PC-3 (cell line): ENCODE results near the gene FAH. TPM values are rescaled to one million over a fixed set of nuclear protein-coding genes. Genes with fewer than 3 reads are reported as not detected.

Experiments
- ATAC-seq: fragments of 200-7000 bp; cut with Tn5 transposase; 2 replicates; pipeline ENCODE4 v1.9.1; 2020; ENCODE audit warnings: mild to moderate bottlenecking, moderate library complexity
- BruUV-seq: library from RNA; stranded (reverse); fragments of 400-500 nt; replicated peaks from 2 replicates; lab custom pipeline; 2021; lab: Mats Ljungman, UMichigan
- CTCF ChIA-PET: fragments of 300-600 bp; sonication (Branson Sonifier 250); formaldehyde crosslinking; loops from one replicate; lab custom pipeline; 2022; ENCODE audit warnings: antibody characterized with exemption; lab: Charles Lee
- POLR2A ChIA-PET: fragments of 300-600 bp; sonication (Branson Sonifier 250); formaldehyde crosslinking; loops from one replicate; lab custom pipeline; 2022; ENCODE audit warnings: antibody characterized with exemption; ENCODE audit not compliant: unreplicated experiment; lab: Charles Lee
- DNase-seq: peaks from one replicate; pipeline ENCODE4 v3.0.0-alpha.2; 2015
- H2AFZ ChIP-seq: fragments of 300-600 bp; sonication (generic); 2 replicates; pipeline ENCODE4 v1.6.0; 2016; ENCODE audit warnings: antibody characterized with exemption, low read length
- H3F3A ChIP-seq: fragments of 300-600 bp; sonication (generic); one replicate; pipeline ENCODE4 v1.6.0; 2017; ENCODE audit warnings: antibody characterized with exemption, low read length, control low read depth, mild to moderate bottlenecking; ENCODE audit not compliant: unreplicated experiment
- H3K27ac ChIP-seq: fragments of 300-600 bp; sonication (generic); 2 replicates; pipeline ENCODE4 v1.5.1; 2016; ENCODE audit warnings: mild to moderate bottlenecking, low read length
- H3K27me3 ChIP-seq: fragments of 300-600 bp; sonication (generic); 2 replicates; pipeline ENCODE4 v1.6.1; 2016; ENCODE audit warnings: low read length, mixed read lengths
- H3K36me3 ChIP-seq: fragments of 300-600 bp; sonication (generic); 2 replicates; pipeline ENCODE4 v1.6.1; 2016; ENCODE audit warnings: low read depth, mixed run types, low read length, mixed read lengths
- H3K4me1 ChIP-seq: fragments of 300-600 bp; sonication (generic); 2 replicates; pipeline ENCODE4 v1.5.1; 2016; ENCODE audit warnings: low read length; ENCODE audit not compliant: insufficient read depth
- H3K4me2 ChIP-seq: fragments of 300-600 bp; sonication (generic); 2 replicates; pipeline ENCODE4 v1.6.0; 2016; ENCODE audit warnings: low read length
- H3K4me3 ChIP-seq: fragments of 300-600 bp; sonication (generic); 2 replicates; pipeline ENCODE4 v1.5.1; 2016; ENCODE audit warnings: mild to moderate bottlenecking, low read length, mixed read lengths
- H3K79me2 ChIP-seq: fragments of 300-600 bp; sonication (generic); 2 replicates; pipeline ENCODE4 v1.6.1; 2017; ENCODE audit warnings: low read length, mixed read lengths
- H3K9ac ChIP-seq: fragments of 300-600 bp; sonication (generic); 2 replicates; pipeline ENCODE4 v1.6.0; 2016; ENCODE audit warnings: mild to moderate bottlenecking, low read length
- H3K9me2 ChIP-seq: fragments of 300-600 bp; sonication (generic); replicated peaks from 2 replicates; pipeline ENCODE4 v1.6.1; 2016; ENCODE audit warnings: mixed run types, low read length, mixed read lengths
- H3K9me3 ChIP-seq: fragments of 300-600 bp; sonication (generic); 2 replicates; pipeline ENCODE4 v1.6.1; 2016; ENCODE audit warnings: low read length, mixed read lengths
- H4K20me1 ChIP-seq: fragments of 300-600 bp; sonication (generic); 2 replicates; pipeline ENCODE4 v1.6.1; 2016; ENCODE audit warnings: low read length, mixed read lengths
- CTCF ChIP-seq: fragments of 300-600 bp; sonication (generic); conservative IDR thresholded peaks from 2 replicates; pipeline ENCODE4 v1.5.1; 2017; ENCODE audit warnings: antibody characterized with exemption, low read depth, mild to moderate bottlenecking, low read length
- EZH2 ChIP-seq: fragments of 300-600 bp; sonication (generic); IDR thresholded peaks from one replicate; pipeline ENCODE4 v1.6.1; 2017; ENCODE audit warnings: antibody characterized with exemption, mild to moderate bottlenecking, low read length; ENCODE audit not compliant: unreplicated experiment
- EZH2phosphoT487 ChIP-seq: fragments of 300-600 bp; sonication (generic); IDR thresholded peaks from 2 replicates; pipeline ENCODE4 v1.6.1; 2018; ENCODE audit warnings: mild to moderate bottlenecking, antibody characterized with exemption, low read length, borderline replicate concordance
- intact Hi-C: fragments of 100-400 bp; cut with micrococcal nuclease; formaldehyde crosslinking; loops from 2 replicates; pipeline ENCODE4 v1.9.0; 2023
- total RNA-seq: library from RNA; depleted of rRNA; stranded (reverse); fragments of >200 nt; gene quantifications from 2 replicates; pipeline ENCODE4 v1.2.3, GENCODE V29; 2014

The FAH gene
- total RNA-seq, 1 experiment from 2014 or later, result 55.4 TPM

- Histone ChIP-seq H2AFZ (no peak overlapping the region), H3K27me3 (no peaks in the 10 kb centered on the region), H3F3A (no peaks in the 10 kb centered on the region), H3K9me3 (no peaks in the 10 kb centered on the region), H3K79me2 (no peaks in the 10 kb centered on the region), H3K9me2 (no peaks in the 10 kb centered on the region), H3K4me3 (no peak overlapping the region), H3K9ac (no peak overlapping the region), H3K4me2 (no peak overlapping the region), H3K27ac (no peak overlapping the region), H4K20me1 (no peaks in the 10 kb centered on the region), H3K4me1 (no peaks in the 10 kb centered on the region), H3K36me3 (0 out of 2 replicates have a peak, but pooled peaks cover 5% of the 10 kb centered on the region)
- no TSS peak for BruUV-seq
- CTCF ChIA-PET, result no interaction called here
- no peak for ATAC-seq
- POLR2A ChIA-PET, result no interaction called here
- DNase-seq, result no peak
- no peak for TF ChIP-seq CTCF
- TF ChIP-seq EZH2, result no peak
- TF ChIP-seq EZH2phosphoT487, result no peak
- intact Hi-C loops, result no loop called here
Measured at GRCh38 chr15:80141916-80142598, 10.7 kb upstream of the FAH start.

GRCh38 chr15:80142646-80143045, 10.2 kb upstream of the FAH start:
- Histone ChIP-seq H3K79me2 (no peaks in the 10 kb centered on the region), H3F3A (no peaks in the 10 kb centered on the region), H3K9me2 (no peaks in the 10 kb centered on the region), H3K4me1 (no peaks in the 10 kb centered on the region), H3K4me3 (no peak overlapping the region), H3K9ac (no peak overlapping the region), H4K20me1 (no peaks in the 10 kb centered on the region), H3K36me3 (no peaks in the 10 kb centered on the region), H3K27me3 (no peaks in the 10 kb centered on the region), H3K9me3 (no peaks in the 10 kb centered on the region), H2AFZ (no peak overlapping the region), H3K4me2 (no peak overlapping the region), H3K27ac (no peak overlapping the region)
- intact Hi-C loops, result no loop called here
- no TSS peak for BruUV-seq
- DNase-seq (no peak), ATAC-seq (no peak)
- no peak for TF ChIP-seq CTCF
- TF ChIP-seq EZH2, result no peak
- no peak for TF ChIP-seq EZH2phosphoT487
- POLR2A ChIA-PET, result no interaction called here
- CTCF ChIA-PET, result no interaction called here

GRCh38 chr15:80151148-80151547, 1.7 kb upstream of the FAH start:
- Histone ChIP-seq H3K9me2 (no peaks in the 10 kb centered on the region), H3K4me3 (no peak overlapping the region), H2AFZ (no peak overlapping the region), H3K27me3 (no peaks in the 10 kb centered on the region), H4K20me1 (no peaks in the 10 kb centered on the region), H3K27ac (no peak overlapping the region), H3K4me1 (peaks cover 9% of the 10 kb centered on the region; the same call in 1 of the 2 replicates), H3K36me3 (no peaks in the 10 kb centered on the region), H3K4me2 (no peak overlapping the region), H3K79me2 (peaks cover 27% of the 10 kb centered on the region), H3K9me3 (no peaks in the 10 kb centered on the region), H3F3A (no peaks in the 10 kb centered on the region), H3K9ac (no peak overlapping the region)
- DNase-seq (no peak), ATAC-seq (no peak)
- intact Hi-C loops, result loop anchor here (5.0 kb wide), 1 partner anchor 79 kb away; no protein-coding TSS in a partner anchor
- no TSS peak for BruUV-seq
- POLR2A ChIA-PET, result no interaction called here
- CTCF ChIA-PET, result no interaction called here
- no peak for TF ChIP-seq EZH2
- TF ChIP-seq CTCF, result no peak
- TF ChIP-seq EZH2phosphoT487, result no peak
